H9 (cell line): Measurements from ENCODE around the gene NFKBIA. TPM values are rescaled to one million over a fixed set of nuclear protein-coding genes. Genes with fewer than 3 reads are reported as not detected.

Source experiments
- DNase-seq: peaks from one replicate; pipeline ENCODE4 v3.0.0-alpha.2; 2017
- H2AFZ ChIP-seq: one replicate; pipeline ENCODE4 v1.6.1; 2013; ENCODE audit warnings: mild to moderate bottlenecking, low read length, control low read depth, moderate library complexity
- H2AK5ac ChIP-seq: 2 replicates; pipeline ENCODE4 v1.6.1; 2013; ENCODE audit warnings: low read length, control low read depth, mixed read lengths; ENCODE audit not compliant: insufficient read length
- H2BK120ac ChIP-seq: one replicate; pipeline ENCODE4 v1.6.1; 2013; ENCODE audit warnings: low read depth, mild to moderate bottlenecking, low read length, control low read depth, inconsistent platforms; ENCODE audit not compliant: poor library complexity, severe bottlenecking
- H2BK12ac ChIP-seq: 2 replicates; pipeline ENCODE4 v1.6.1; 2013; ENCODE audit warnings: low read length, control low read depth, mixed read lengths, low read depth; ENCODE audit not compliant: insufficient read length
- H2BK15ac ChIP-seq: 2 replicates; pipeline ENCODE4 v1.6.1; 2013; ENCODE audit warnings: low read depth, low read length, control low read depth
- H2BK20ac ChIP-seq: one replicate; pipeline ENCODE4 v1.6.1; 2013; ENCODE audit warnings: low read depth, mild to moderate bottlenecking, low read length, control low read depth, inconsistent platforms; ENCODE audit not compliant: poor library complexity, severe bottlenecking
- H2BK5ac ChIP-seq: 2 replicates; pipeline ENCODE4 v1.6.1; 2013; ENCODE audit warnings: low read length, control low read depth, mixed read lengths; ENCODE audit not compliant: insufficient read length
- H3K14ac ChIP-seq: 2 replicates; pipeline ENCODE4 v1.6.1; 2013; ENCODE audit warnings: low read length, control low read depth; ENCODE audit not compliant: insufficient read depth
- H3K18ac ChIP-seq: 2 replicates; pipeline ENCODE4 v1.6.1; 2013; ENCODE audit warnings: low read depth, mild to moderate bottlenecking, mixed read lengths, low read length, control low read depth; ENCODE audit not compliant: insufficient read length
- H3K23ac ChIP-seq: 2 replicates; pipeline ENCODE4 v1.6.1; 2013; ENCODE audit warnings: low read length, control low read depth, mixed read lengths, low read depth; ENCODE audit not compliant: insufficient read length
- H3K23me2 ChIP-seq: 2 replicates; pipeline ENCODE4 v1.6.1; 2013; ENCODE audit warnings: low read depth, mild to moderate bottlenecking, mixed read lengths, low read length, control low read depth; ENCODE audit not compliant: insufficient read length, poor library complexity, severe bottlenecking
- H3K27ac ChIP-seq: 2 replicates; pipeline ENCODE4 v1.5.1; 2013; ENCODE audit warnings: low read length, control low read depth, mixed read lengths, low read depth; ENCODE audit not compliant: insufficient read length
- H3K27me3 ChIP-seq: 2 replicates; pipeline ENCODE4 v1.6.1; 2013; ENCODE audit warnings: low read length, control low read depth, inconsistent platforms; ENCODE audit not compliant: insufficient read depth
- H3K4ac ChIP-seq: 2 replicates; pipeline ENCODE4 v1.6.1; 2013; ENCODE audit warnings: low read depth, mild to moderate bottlenecking, control low read depth, inconsistent platforms, low read length, moderate library complexity
- H3K4me1 ChIP-seq: 2 replicates; pipeline ENCODE4 v1.6.1; 2013; ENCODE audit warnings: low read length, control low read depth, inconsistent platforms; ENCODE audit not compliant: insufficient read depth
- H3K4me2 ChIP-seq: 2 replicates; pipeline ENCODE4 v1.6.1; 2013; ENCODE audit warnings: low read length, control low read depth, mixed read lengths; ENCODE audit not compliant: insufficient read length, insufficient read depth
- H3K56ac ChIP-seq: 2 replicates; pipeline ENCODE4 v1.6.1; 2013; ENCODE audit warnings: low read depth, mild to moderate bottlenecking, mixed read lengths, low read length, control low read depth; ENCODE audit not compliant: insufficient read length
- H3K79me1 ChIP-seq: 2 replicates; pipeline ENCODE4 v1.6.1; 2013; ENCODE audit warnings: low read depth, mild to moderate bottlenecking, moderate library complexity, low read length, control low read depth, inconsistent platforms; ENCODE audit not compliant: insufficient read depth, poor library complexity, severe bottlenecking
- H3K79me2 ChIP-seq: 2 replicates; pipeline ENCODE4 v1.6.1; 2013; ENCODE audit warnings: low read length, control low read depth, inconsistent platforms; ENCODE audit not compliant: insufficient read depth
- H3K9ac ChIP-seq: 2 replicates; pipeline ENCODE4 v1.6.1; 2013; ENCODE audit warnings: low read length, control low read depth, mixed read lengths; ENCODE audit not compliant: insufficient read length; ENCODE audit errors: extremely low read depth
- H3K9me3 ChIP-seq: one replicate; pipeline ENCODE4 v1.6.1; 2013; ENCODE audit warnings: low read depth, low read length, inconsistent platforms; ENCODE audit not compliant: control insufficient read depth
- H3T11ph ChIP-seq: one replicate; pipeline ENCODE4 v1.6.1; 2013; ENCODE audit warnings: mild to moderate bottlenecking, low read length, control low read depth, inconsistent platforms
- H4K20me1 ChIP-seq: one replicate; pipeline ENCODE4 v1.6.1; 2013; ENCODE audit not compliant: control insufficient read depth, insufficient read length, insufficient read depth
- H4K5ac ChIP-seq: 2 replicates; pipeline ENCODE4 v1.6.1; 2013; ENCODE audit warnings: low read depth, mild to moderate bottlenecking, mixed read lengths, low read length, control low read depth; ENCODE audit not compliant: insufficient read length
- H4K8ac ChIP-seq: replicated peaks from 2 replicates; pipeline ENCODE4 v1.6.1; 2013; ENCODE audit warnings: low read length, control low read depth, mixed read lengths, low read depth; ENCODE audit not compliant: insufficient read length
- H4K91ac ChIP-seq: 2 replicates; pipeline ENCODE4 v1.6.1; 2013; ENCODE audit warnings: low read depth, mild to moderate bottlenecking, moderate library complexity, mixed read lengths, low read length, control low read depth; ENCODE audit not compliant: insufficient read length
- H3K27ac Mint-ChIP-seq, 3 experiments: 2 replicates in 2 of 3; 3 replicates in 1 of 3; pipeline ENCODE4 v1.8.0; 2020 to 2021; ENCODE audit warnings: mixed read lengths in 3 of 3, mild to moderate bottlenecking in 1 of 3, moderate library complexity in 1 of 3
- H3K27me3 Mint-ChIP-seq: 2 replicates; pipeline ENCODE4 v1.8.0; 2021; ENCODE audit warnings: low read depth, mild to moderate bottlenecking, moderate library complexity, mixed read lengths
- H3K36me3 Mint-ChIP-seq, 3 experiments: 2 replicates in 2 of 3; 3 replicates in 1 of 3; pipeline ENCODE4 v1.8.0; 2020 to 2021; ENCODE audit warnings: low read depth in 3 of 3, mixed read lengths in 3 of 3; ENCODE audit not compliant: insufficient read depth in 1 of 3
- H3K4me1 Mint-ChIP-seq, 2 experiments: 2 replicates each; pipeline ENCODE4 v1.8.0; 2020; ENCODE audit warnings: mixed read lengths in 2 of 2
- H3K4me3 Mint-ChIP-seq, 2 experiments: 2 replicates in 1 of 2; 3 replicates in 1 of 2; pipeline ENCODE4 v1.8.0; 2020 to 2021; ENCODE audit warnings: mild to moderate bottlenecking in 2 of 2, mixed read lengths in 2 of 2, moderate library complexity in 1 of 2
- H3K9me3 Mint-ChIP-seq, 2 experiments: 2 replicates in 1 of 2; 3 replicates in 1 of 2; pipeline ENCODE4 v1.8.0; 2020; ENCODE audit warnings: mild to moderate bottlenecking in 2 of 2, mixed read lengths in 2 of 2, moderate library complexity in 1 of 2
- CTCF ChIP-seq: fragments of 200-600 bp; sonication (generic); conservative IDR thresholded peaks from 3 replicates; pipeline ENCODE4 v1.8.0; 2021; ENCODE audit warnings: antibody characterized with exemption, mild to moderate bottlenecking
- WGBS: extraction: QIAGEN DNeasy Blood & Tissue Kit; methylation state at CpG from one replicate; pipeline ENCODE4 v1.1.7; 2013; ENCODE audit warnings: missing lambda C conversion rate, low lambda C conversion rate, mixed read lengths; ENCODE audit not compliant: insufficient read length; ENCODE audit errors: extremely low coverage; 5-methylcytosine and 5-hydroxymethylcytosine counted together
- total RNA-seq: library from RNA; stranded (reverse); gene quantifications from 2 replicates; pipeline ENCODE4 v1.2.1, GENCODE V29; 2021

NFKBIA gene
- total RNA-seq, 1 experiment from 2014 or later: 38.4 TPM

- H3K27me3 Mint-ChIP-seq: peaks cover 2% of the 10 kb centered on the region; the same call in 1 of the 2 replicates
- Histone ChIP-seq H2AK5ac (no peak overlapping the region), H3K4ac (no peak overlapping the region), H4K20me1 (no peaks in the 10 kb centered on the region), H2BK15ac (no peak overlapping the region), H4K91ac (no peak overlapping the region), H3K23me2 (no peaks in the 10 kb centered on the region), H3K27ac (no peak overlapping the region), H2BK12ac (no peak overlapping the region), H3K56ac (no peak overlapping the region), H4K8ac (no peak overlapping the region), H3K18ac (no peak overlapping the region), H3K9ac (no peak overlapping the region), H2BK5ac (no peak overlapping the region), H2BK120ac (no peak overlapping the region), H3K4me1 (no peaks in the 10 kb centered on the region), H2AFZ (no peak overlapping the region), H3K79me2 (no peaks in the 10 kb centered on the region), H3K27me3 (no peaks in the 10 kb centered on the region), H3K4me2 (no peak overlapping the region), H3K79me1 (no peaks in the 10 kb centered on the region), H3K14ac (no peak overlapping the region), H3T11ph (no peak overlapping the region), H4K5ac (no peak overlapping the region), H3K23ac (no peak overlapping the region), H3K9me3 (no peaks in the 10 kb centered on the region), H2BK20ac (no peak overlapping the region)
- WGBS: no CpG with 5 or more reads among the region's 9 CpGs
- H3K27ac Mint-ChIP-seq: no peak overlapping the region
- no peak for DNase-seq
- no peak for TF ChIP-seq CTCF
- no peaks in the 10 kb centered on the region for H3K36me3 Mint-ChIP-seq
- no peaks in the 10 kb centered on the region for H3K4me1 Mint-ChIP-seq
- no peaks in the 10 kb centered on the region for H3K9me3 Mint-ChIP-seq
- no peak overlapping the region for H3K4me3 Mint-ChIP-seq
Observed at GRCh38 chr14:35378425-35379233, 25.9 kb downstream of the NFKBIA start.
